AG09319 (cell line): ENCODE measurements around the gene FBXL12.
"Not testable (repeated sequence)": the region's sequence is repeated elsewhere in the genome, so short reads cannot be mapped to it uniquely, and the experiment has no call there.

Source experiments
- DNase-seq: peaks from one replicate; pipeline ENCODE4 v3.0.0-alpha.2; 2010; ENCODE audit warnings: low read depth; ENCODE audit errors: extremely low read depth
- CTCF ChIP-seq: IDR thresholded peaks from 2 replicates; pipeline ENCODE4 v1.5.1; 2011; ENCODE audit warnings: low read depth, mild to moderate bottlenecking, inconsistent platforms, low read length, moderate library complexity

The FBXL12 gene

GRCh38 chr19:9786819-9787218 is 32.1 kb downstream of the FBXL12 start:
- TF ChIP-seq CTCF, result no peak
- DNase-seq, result no peak

- no peak for TF ChIP-seq CTCF
These were observed 32.5 kb downstream of the FBXL12 start for GRCh38 chr19:9786342-9786741.

GRCh38 chr19:9785367-9786331 is 33.2 kb downstream of the FBXL12 start:
- DNase-seq, result peak; percentile 91
- no peak for TF ChIP-seq CTCF

More at GRCh38 chr19:9786342-9786741, 32.5 kb downstream of the FBXL12 start:
- DNase-seq, result no peak

GRCh38 chr19:9784163-9784496 is 34.7 kb downstream of the FBXL12 start:
- not testable (repeated sequence) for DNase-seq

- TF ChIP-seq CTCF, result no peak
These were observed 36.5 kb downstream of the FBXL12 start for GRCh38 chr19:9782338-9782737.

GRCh38 chr19:9768175-9769112 is 50.4 kb downstream of the FBXL12 start, which contains the start of gene ZNF846:
Gene ZNF846, minus strand, starts transcription at chr19:9768738. Its CDS starts 3,788 bp downstream, at chr19:9764950.
- DNase-seq, result peak; percentile 85
- no peak for TF ChIP-seq CTCF

More at GRCh38 chr19:9782338-9782737, 36.5 kb downstream of the FBXL12 start:
- no peak for DNase-seq
